Stimulated activated CD8-positive, alpha-beta memory T cell treated with anti-CD3 and anti-CD28 coated beads, Interleukin-7, amount 100 ng/mL, for 24 hours (primary cell): ENCODE results near the gene MLLT1.

Experiments
- DNase-seq: peaks from one replicate; pipeline ENCODE4 v3.0.0-alpha.2; 2020; ENCODE audit warnings: low read depth

Gene MLLT1

DNA sequence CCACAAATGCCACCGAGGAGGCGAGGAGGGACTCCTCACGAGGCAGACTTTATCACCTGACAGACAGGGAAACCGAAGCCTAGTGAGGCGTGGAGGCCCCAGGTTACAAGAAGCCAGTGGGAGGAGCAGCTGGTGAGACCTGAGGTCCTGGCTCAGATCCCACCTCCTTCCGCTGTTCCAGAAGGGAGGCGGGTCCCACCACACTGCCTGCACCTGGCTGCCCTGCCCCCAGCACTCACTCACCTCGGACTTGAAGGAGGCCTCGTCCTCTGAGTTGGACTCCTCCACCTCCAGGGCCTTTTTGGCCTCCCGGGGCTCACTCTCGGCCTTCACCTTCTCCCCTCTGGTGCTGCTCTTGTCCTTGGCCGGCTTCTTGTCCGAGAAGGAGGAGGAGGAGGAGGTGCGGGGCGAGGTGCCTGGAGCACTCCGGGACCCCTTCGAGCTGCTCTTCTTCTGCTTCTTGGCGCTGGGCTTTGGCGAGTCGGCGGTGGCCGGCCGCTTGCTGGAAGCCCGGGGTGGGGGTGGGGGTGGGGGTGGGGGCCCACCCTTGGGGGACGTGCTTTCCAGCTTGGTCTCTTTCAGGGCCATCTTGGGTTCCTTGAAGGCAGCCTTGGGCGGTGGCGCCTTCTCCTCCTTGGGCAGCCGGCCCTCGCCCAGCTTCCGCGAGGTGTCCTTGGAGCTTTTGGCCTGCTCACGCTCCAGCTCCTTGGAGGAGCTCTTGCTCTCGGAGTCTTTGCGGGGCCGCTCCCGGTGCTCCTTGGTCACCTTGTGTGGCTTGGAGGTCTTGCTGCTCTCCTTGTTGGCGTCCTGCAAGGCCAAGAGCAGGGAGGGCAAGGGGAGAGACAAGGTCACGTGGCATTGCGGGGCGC lies 57.7 kb downstream of the MLLT1 start:
- DNase-seq: no peak

DNA sequence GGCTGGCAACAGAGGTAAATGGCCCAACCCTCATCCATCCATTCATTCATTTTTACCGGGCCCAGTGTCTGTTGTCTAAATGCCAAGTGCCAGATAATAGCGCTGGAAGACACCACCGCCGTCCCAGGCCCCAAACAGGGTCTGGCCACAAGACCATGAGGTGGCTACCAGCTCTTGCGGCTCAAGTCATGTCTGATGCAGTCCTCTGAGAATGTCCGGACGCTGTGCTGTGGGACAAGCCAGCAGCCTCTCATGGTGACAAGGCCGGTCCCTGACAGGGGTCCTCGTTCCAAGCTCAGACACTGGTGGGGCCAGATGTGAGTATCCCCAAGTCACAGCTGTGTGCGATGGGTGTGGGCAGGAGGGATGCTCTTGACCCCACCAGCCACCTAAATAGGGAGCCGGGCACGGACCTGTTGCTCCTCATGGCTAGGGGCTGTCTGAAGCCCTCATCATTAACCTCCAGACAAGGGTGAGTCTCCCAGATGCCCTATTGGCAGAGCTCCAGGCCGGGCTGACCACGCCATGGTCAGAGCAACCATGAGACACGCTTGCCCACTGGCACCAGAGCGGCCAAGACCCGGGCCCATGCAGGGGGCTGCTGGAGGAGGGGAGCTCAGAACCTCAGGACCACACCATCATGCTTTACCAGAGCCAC lies 58.4 kb downstream of the MLLT1 start:
- DNase-seq: no peak

DNA sequence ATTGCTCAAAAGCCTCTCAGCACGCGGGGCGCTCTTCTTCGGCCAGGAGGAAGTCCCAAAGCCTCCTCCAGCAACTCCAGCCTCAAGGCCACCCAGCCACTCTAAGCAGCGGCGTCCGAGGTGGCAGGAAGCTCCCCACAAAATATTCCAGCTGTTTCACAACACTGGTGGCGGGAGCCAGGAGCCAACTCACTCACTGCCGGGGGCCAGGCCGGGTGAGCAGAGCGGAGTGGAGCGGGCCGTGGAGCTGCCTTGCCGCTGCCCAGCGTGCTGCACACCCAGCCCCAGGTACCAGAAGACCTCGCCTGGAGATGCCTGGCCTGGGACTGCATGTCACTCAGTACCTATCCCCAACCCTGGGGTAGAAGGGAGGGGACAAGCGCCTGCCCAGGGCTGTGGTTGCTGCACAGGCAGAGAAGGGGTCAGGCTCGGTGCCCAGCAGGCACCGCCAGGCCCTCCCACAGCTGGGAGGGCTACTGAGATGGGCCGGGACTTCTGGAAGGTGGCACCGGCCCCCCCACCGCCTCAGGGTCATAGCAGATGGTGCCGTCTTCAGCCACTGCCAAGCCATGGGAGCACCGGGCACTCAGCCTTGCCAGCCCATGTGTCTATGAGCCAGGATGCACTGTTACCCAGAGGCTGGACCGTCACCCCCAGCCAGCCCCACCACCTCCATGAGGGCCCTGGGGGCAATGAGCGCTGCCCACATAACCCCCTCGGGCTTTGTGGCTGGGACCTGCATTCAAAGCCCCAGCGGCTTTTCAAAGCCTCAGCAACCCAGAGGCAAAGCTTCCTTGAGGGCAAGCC lies 59.2 kb downstream of the MLLT1 start:
- DNase-seq: no peak

DNA sequence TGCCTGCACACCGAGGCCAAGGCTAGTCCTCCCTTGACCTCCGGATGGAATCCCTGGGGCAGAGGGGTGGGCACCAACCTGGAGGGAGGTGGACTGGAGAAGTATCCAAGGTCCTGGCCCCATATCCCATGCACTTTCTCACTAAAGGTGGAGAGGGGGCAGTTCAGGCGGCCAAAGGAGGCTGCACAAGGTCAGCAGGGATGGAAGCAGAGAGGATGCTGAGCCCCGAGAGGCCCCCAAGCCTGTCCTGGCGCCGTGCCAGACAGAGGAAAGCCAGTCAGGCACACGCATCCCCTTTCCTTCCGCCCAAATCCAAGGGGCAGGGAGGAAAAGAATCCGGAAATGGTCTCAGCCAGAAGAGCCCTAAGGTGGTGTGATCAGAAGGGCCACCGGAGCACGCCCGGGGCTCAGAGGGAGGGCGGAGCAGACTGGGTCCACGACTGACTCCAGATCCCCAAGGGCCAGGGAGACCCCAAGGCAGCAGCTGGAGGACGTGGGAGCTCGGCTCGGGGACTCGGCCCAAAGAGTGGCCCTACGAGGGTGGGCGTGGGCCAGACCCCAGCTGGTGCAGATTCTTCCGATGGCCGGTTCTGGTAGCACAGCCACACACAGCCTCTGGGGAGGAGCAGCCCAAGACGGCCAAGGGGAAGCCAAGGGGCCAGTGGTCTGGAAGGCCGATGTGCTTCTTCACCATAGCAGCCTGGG lies 60.0 kb downstream of the MLLT1 start:
- no peak for DNase-seq

DNA sequence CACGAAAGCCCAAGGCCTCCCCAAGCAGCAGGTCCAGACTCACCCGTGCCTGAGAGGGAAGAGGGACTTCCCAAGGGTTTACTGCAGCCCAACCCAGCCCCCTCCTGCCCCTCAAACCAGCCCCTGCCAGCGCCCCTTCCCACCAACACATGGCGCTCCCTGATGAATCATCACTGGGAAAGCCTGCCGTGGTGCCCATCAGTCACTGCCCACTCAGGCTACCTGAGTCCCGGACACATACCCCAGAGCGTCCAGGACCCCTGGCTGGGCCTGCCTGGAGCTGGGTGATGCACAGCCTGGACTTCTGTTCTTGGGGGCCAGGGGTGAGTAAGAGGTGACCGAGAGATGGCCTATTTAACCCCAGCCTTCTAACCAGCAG lies 60.6 kb downstream of the MLLT1 start:
- DNase-seq: no peak

DNA sequence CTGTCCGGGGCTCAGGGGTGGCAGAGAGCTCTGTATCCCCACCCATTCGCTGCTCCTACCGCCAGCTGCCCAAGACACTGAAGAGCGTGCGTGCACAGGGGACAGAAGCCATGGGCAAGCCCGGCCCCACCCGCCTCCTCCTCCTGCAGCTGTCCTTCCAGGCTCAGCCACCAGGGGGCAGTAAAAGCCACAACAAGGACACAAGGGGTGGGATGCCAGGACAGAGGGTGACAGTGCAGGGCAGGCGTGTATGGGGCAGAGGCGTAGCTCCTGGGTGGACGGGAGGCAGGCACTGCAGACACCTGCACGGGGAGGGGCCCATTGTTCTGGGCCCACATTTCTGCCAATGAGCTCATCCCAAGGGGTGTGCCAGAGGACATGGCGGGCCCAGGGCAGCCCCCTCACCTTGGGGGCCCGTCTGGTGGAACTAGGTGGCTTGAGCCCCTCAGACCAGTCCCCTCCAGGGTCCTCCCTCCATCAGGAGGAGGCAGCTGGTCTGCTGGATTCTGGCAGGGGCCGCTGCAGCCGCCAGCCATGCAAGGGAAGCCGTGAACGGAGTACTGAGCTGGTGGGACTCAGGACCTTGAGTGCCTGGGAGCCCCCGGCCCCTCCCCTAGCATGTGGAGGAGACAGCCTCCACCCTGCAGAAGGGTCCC lies 61.2 kb downstream of the MLLT1 start:
- peak; percentile 73 for DNase-seq

DNA sequence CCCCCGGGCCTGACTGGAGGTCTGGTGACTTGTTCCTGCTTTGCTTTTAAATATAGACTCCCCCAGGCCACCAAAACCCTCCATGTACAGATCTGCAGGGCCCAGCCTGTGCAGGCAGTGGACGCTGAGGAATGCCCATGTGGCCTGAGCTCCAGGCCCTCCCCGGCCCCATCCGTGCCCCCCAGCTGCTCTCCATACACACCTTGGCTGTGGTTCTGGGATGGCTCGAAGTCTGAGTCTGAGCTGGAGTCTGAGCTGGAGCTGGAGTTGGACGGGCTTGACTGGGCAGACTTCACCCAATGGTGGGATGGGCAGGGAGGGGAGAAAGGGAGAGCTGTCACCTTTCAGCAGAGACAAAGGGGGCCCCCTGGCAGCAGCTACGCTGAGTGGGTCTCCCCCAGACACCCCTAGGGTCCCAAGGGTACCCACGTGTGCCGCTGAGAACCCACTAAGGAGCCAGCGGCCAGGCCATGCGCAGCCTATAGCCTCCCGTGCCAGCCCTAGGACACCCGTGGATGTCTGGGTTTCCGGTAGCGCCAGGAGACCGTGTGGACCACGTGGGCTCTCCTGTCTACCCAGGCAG lies 61.9 kb downstream of the MLLT1 start:
- DNase-seq: no peak

DNA sequence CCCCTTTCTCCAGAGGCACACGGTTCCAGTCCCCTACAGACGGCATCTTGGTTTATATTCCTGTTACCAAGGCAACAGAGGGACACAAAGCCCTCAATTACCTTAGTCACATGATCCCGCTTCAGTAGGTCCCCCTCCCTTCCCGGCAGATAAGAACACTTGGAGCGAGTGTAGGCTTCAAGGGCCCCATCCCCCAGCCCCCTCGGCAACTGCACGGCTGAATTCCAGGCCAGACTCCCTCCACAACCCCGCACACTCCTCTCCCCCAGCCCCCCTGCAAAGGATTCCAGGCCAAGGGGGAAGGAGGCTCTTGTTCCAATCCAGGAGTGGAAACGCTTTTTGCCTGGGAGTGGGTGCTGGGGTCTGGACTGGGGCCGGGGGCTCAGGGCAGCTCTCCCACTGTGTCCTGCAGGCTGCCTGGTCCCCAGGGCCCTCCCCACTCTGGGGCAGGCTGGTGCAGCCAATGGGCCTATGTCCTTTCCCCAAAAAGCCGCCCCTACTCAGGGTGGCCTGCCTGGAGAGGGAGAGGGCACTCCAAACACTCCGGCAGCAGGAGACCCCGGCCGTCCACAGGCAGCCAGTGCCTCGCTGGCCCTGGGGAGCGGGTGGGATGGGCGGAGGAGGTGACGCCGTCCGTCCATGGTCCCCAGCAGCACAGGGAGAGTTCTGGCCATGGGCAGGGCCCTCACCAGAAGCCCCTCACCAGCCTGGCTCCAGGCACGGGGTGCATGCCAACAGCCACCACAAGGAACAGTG lies 62.6 kb downstream of the MLLT1 start:
- DNase-seq: no peak

DNA sequence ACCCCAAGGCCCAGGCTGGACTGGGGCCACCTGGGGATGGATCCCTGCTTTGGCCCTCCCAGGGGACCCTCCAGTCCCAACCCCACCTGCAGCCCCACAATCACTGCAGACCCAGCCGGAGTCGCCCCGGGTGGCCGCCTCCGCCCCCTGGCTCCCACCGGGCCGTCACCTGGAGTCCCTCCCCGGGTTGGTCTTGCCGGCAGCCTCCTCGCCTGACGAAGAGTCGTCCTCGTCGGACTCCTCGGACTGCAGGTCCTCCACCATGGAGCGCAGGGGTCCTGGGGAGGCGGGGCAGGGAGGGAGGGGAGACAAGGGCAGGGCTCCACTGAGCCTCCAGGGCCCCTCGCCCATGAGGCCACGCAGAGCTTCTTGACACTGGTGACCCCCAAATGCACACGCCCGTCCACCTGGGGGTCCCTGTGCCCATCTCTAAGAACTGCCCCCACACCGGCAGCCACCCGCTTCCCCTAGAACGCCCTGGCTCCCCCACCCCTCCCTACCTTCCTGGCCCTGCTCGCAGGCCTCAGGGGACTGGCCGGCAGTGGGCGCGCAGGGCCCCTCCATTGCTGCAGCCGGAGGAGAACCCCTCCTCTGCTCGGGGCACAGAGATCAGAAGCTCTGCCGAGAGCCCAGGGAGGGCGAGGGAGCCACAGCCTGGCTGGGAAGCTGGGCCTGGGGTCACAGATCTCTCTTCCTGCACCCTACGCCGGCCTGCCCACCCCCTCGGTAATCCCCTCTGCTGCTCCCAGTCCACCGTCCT lies 63.4 kb downstream of the MLLT1 start:
- DNase-seq: no peak

DNA sequence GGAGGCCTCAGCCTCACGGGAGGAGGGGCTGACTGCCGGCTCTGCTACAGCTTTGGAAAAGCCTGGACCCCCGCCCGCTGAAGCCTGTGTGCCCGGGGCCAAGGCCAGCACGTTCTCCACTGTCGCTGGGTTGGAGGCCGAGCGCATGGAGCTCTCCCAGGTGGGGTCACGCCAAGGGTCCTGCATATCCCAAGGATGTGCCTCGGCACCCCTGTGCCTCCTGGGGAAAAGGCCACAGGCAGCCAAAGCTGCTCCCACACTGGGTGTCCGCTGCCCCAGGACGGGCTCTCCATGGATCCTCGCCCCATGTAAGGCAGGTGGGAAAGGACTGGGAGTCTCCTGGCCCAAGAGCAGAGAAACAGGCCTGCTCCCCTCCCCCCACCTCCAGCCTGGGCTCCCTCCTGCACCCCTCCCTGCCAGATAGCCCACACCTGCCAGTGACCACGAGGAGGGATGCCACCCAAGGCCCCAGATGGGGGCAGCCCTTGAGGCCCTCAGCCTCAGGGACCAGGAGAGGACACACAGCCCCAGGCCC lies 64.0 kb downstream of the MLLT1 start:
- DNase-seq: no peak

DNA sequence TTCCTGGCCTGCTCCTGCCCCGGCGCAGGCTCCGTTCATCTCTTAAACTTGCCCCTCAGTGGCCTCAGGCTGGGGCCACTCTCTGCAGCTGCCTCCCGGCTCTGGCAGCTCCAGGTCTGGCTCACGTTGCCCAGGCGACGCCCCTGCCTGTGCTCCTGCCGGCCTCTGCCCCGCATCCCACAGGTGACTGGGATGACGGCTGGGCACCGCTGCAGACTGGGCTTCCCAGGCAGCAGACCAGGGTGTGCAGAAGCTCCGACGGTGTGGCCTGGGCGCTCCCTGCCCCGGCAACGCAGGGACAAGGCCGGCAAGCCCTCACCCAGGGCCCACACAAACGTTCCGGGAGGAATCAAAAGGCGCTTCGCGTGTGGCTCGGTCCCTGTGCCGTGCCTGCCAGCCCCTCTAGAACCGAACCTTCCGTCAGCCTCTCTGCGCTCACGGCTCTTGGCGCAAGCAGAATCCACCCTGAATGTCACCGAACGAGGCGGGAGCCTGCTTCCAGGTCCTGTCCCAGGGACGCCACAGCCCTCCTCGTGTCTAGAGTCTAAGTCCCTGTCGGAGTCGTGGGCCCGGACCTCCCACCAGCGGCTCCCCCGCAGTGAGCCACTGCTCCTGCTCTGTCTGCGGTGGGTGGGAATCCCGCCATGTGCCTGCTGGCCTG lies 64.8 kb downstream of the MLLT1 start:
- no peak for DNase-seq

DNA sequence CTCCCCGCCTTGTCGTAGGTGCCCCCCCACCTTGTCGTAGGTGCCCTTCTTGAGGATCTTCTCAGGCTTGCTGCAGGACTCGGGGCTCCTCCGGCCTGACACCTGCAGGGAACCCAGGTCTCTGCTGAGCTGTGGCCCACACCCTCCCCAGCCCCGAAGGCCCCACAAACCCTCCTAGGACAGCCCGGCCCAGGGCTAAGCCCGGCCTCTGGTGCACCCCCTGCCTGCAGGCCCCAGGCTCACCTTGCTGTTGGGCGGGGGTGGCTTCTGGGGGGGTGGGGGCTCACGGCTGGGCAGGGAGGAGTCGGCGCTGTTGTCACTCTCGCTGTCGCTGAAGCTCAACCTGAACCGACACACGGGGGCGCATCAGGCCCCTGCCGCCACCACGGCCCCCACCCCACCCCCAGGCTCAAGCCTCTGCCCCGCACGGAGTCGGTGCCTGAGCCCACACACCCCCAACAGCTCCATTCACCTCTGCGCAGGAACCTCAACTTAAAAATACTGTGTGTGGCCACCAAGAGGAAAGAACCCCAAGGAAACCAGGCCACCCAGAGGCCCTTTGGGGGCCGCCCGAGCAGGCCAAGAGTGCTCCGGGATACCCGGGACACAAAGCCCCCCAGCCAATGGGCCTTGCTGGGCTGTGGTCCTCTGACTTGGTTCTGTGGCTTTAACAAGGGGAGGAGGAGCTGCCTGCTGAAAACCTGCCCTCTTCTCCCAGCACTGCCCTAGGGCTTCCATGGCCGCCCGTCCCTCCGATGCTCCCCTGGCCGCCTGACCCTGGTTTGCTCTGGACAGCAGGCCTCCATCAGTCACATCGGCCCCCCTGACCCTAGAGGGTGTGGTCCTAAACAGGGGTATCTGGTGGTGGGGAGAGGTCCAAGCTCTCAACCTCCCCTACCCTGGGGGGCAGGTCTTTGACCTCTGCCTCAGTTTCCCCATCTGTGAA lies 65.8 kb downstream of the MLLT1 start:
- DNase-seq: no peak

DNA sequence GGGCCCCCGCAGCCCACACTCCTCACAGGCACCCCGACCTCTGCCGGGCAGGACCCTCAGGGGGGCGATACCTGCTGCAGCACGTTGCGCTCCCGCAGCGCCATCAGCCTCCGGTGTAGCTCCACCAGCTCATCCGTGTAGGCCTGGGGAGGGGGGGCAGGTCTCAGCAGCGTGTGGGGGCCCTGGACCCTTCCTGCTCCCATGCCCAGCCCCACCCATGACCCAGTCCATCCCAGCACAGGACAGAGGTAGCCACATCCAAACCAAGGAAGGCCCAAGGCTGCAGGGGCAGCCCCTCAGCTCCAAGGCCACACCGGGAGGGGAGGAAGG lies 66.5 kb downstream of the MLLT1 start:
- no peak for DNase-seq

DNA sequence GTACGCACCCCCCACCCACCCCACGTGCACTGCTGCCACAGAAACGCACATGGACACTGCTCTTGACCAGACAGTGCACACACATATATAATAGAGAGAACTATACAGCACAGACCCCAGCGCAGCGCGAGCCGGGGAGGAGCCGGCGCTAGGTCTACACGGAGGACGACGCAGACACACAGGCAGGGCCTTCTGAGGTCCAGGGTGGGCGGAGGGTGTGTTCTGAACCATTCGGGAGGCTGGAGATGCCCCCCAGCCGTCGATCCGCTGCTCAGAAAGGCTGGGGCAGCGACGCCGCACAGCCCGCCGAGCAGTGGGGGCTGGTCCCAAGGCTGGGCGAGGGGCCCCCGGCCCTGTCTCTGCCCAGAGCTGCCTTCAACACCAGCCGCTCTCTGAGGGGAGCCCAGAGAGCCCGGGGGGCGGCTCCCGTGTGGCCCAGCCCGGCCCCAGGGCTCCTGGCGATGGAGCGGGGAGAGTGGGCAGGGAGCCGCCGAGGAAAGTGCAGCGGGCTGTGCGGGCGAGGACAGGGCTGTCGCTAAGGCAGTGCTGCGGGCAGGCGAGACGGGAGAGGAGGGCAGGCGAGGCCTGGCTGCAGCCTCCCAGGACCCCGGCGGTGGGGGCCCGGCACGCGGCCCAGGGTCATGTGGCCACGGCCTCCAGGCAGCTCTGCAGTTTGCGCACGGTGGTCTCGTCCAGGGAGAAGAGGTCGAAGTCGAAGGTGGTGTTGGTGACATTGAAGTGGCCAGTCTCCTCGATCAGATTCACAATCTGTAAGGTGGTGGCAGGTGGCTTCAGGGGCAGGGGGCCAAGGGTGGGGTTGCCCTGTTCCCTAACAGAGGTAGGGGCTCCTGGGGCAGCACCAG lies 67.1 kb downstream of the MLLT1 start:
- DNase-seq: no peak

DNA sequence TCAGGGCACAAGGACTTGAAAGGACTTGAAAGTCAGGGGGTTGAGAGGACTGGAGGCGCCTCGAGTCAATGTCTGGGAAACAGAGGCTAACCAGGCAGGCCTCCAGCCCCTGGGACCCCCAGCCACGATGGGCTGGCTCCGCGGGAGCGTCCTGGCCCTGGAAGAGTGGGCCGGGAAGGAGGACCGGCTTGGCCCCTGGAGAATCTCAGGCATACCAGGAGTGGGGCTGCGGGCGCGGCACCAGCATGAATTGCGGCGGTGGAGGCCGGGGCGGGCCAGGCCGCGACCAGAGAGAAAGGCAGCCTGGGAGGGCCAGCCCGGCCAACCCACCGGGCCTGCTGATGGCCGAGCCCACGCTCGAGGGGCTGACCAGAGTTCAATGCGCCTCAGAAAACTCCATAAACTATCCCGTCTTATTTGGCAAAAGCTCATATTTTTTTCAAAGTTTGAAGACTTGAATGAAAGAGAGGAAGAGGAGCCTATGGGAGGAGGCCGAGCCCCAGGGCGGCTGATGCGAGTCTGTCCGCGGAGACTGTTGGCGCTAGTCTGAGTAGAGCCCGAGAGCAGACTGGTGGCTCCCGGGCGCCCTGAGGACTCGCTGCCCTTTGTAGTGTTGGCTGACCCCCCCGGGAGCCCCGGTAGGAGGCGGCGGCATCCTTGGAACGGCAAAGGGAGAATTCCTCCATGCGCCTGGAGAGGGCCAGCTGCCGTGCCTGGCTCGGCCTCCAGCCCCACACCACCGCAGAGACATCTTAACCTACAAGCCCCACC lies 68.0 kb downstream of the MLLT1 start:
- DNase-seq: no peak
